Measurements from ENCODE around the gene FOXK1.

- TF ChIP-seq CTCF (IDR thresholded peaks at IDR 0.05; ENCODE audit: insufficient read depth, low read depth, low read length) (no peak), EZH2 (IDR thresholded peaks at IDR 0.05; ENCODE audit: insufficient read depth, low read length) (no peak)
Observed at GRCh38 chr7:4663239-4664018, 18.7 kb upstream of the FOXK1 start.
